T-cell (primary cell): Measurements from ENCODE around the gene MITF. TPM values are rescaled to one million over a fixed set of nuclear protein-coding genes. Genes with fewer than 3 reads are reported as not detected.

Source experiments
- ATAC-seq, 4 experiments: fragments of 200-7000 bp in 3 of 4; fragments of 150-1000 bp in 1 of 4; cut with Tn5 transposase; replicated peaks in 1 of 4; 1 replicate in 3 of 4; 2 replicates in 1 of 4; pipeline ENCODE4 v1.10.0; 2021; ENCODE audit warnings: moderate library complexity in 3 of 4, mild to moderate bottlenecking in 2 of 4, moderate number of reproducible peaks in 1 of 4
- CTCF ChIA-PET, 2 donors: fragments of 300-600 bp; sonication (Branson Sonifier 250); formaldehyde crosslinking; loops; one replicate each; lab custom pipeline; 2022; ENCODE audit warnings: antibody characterized with exemption in 2 of 2; lab: Charles Lee
- POLR2A ChIA-PET, 2 donors: fragments of 300-600 bp; sonication (Branson Sonifier 250); formaldehyde crosslinking; loops; one replicate each; lab custom pipeline; 2022; ENCODE audit warnings: antibody characterized with exemption in 2 of 2; lab: Charles Lee
- DNase-seq, 35 experiments: peaks; one replicate each; pipeline versions ENCODE4 v3.0.0 to v3.0.0-alpha.2; 2013 to 2023
- H3K27ac ChIP-seq: one replicate; pipeline ENCODE4 v1.5.1; 2013; ENCODE audit warnings: low read length
- H3K27me3 ChIP-seq, 2 experiments: replicated peaks in 1 of 2; 1 replicate in 1 of 2; 2 replicates in 1 of 2; pipeline versions ENCODE4 v1.6.1 to v1.7.0; 2013; ENCODE audit warnings: low read length in 1 of 2, mixed read lengths in 1 of 2; ENCODE audit not compliant: control insufficient read depth in 2 of 2, insufficient read depth in 2 of 2; ENCODE audit errors: extremely low read depth in 1 of 2
- H3K36me3 ChIP-seq, 2 donors: 1 replicate in 1 of 2; 2 replicates in 1 of 2; pipeline versions ENCODE4 v1.6.1 to v1.7.0; 2013; ENCODE audit warnings: low read length in 1 of 2; ENCODE audit not compliant: control insufficient read depth in 2 of 2, insufficient read depth in 1 of 2; ENCODE audit errors: extremely low read depth in 1 of 2
- H3K4me1 ChIP-seq, 2 experiments: 1 replicate in 1 of 2; 2 replicates in 1 of 2; pipeline versions ENCODE4 v1.6.1 to v1.7.0; 2013; ENCODE audit warnings: low read length in 2 of 2, mixed read lengths in 1 of 2; ENCODE audit not compliant: insufficient read depth in 2 of 2, control insufficient read depth in 1 of 2; ENCODE audit errors: extremely low read depth in 1 of 2
- H3K4me3 ChIP-seq, 2 donors: 1 replicate in 1 of 2; 2 replicates in 1 of 2; pipeline versions ENCODE4 v1.5.1 to v1.7.0; 2013; ENCODE audit warnings: mild to moderate bottlenecking in 2 of 2, low read length in 1 of 2, moderate library complexity in 1 of 2; ENCODE audit not compliant: control insufficient read depth in 1 of 2; ENCODE audit errors: extremely low read depth in 1 of 2
- H3K9me3 ChIP-seq: 2 replicates; pipeline ENCODE4 v1.7.0; 2013
- H3K27ac Mint-ChIP-seq, 2 donors: one replicate each; pipeline ENCODE4 v1.8.0; 2020 to 2021; ENCODE audit warnings: mild to moderate bottlenecking in 2 of 2, mixed read lengths in 2 of 2
- H3K27me3 Mint-ChIP-seq, 2 donors: one replicate each; pipeline ENCODE4 v1.8.0; 2021 to 2022; ENCODE audit warnings: mixed read lengths in 2 of 2
- H3K36me3 Mint-ChIP-seq: one replicate; pipeline ENCODE4 v1.8.0; 2021; ENCODE audit warnings: mixed read lengths
- H3K4me1 Mint-ChIP-seq, 3 donors: one replicate each; pipeline ENCODE4 v1.8.0; 2020 to 2022; ENCODE audit warnings: mixed read lengths in 3 of 3, mild to moderate bottlenecking in 1 of 3
- H3K4me3 Mint-ChIP-seq, 3 donors: one replicate each; pipeline ENCODE4 v1.8.0; 2020 to 2022; ENCODE audit warnings: mild to moderate bottlenecking in 3 of 3, mixed read lengths in 3 of 3, moderate library complexity in 3 of 3
- H3K9me3 Mint-ChIP-seq, 3 donors: one replicate each; pipeline ENCODE4 v1.8.0; 2020 to 2022; ENCODE audit warnings: mixed read lengths in 3 of 3
- WGBS: methylation state at CpG from one replicate; pipeline ENCODE4 v1.1.5; 2013; ENCODE audit warnings: missing lambda C conversion rate; ENCODE audit not compliant: insufficient coverage; 5-methylcytosine and 5-hydroxymethylcytosine counted together
- total RNA-seq, 35 experiments: library from RNA in 6 of 35; stranded (reverse) in 6 of 35; fragments of 120-200 nt in 1 of 35; gene quantifications; one replicate each; pipeline versions ENCODE4 v1.2.1 to v1.2.4 and lab custom pipeline; 2013 to 2026

The MITF gene
- total RNA-seq, 5 donors from 2014 or later (not counting 1 experiment from before 2014, with no cell fraction given): 0.09 to 0.51 (median 0.24) TPM; not detected in 1

GRCh38 chr3:69712933-69713332, 26.3 kb upstream of the MITF start:
- DNase-seq (no peak), ATAC-seq (no peak)
- H3K4me1 Mint-ChIP-seq: no peaks in the 10 kb centered on the region
- ChIA-PET CTCF (interaction anchor here in 1 of 2 donors (0.5 kb wide), 1 partner anchor 12 kb away, joined by 3 read pairs; no protein-coding TSS in a partner anchor), POLR2A (no interaction called here)
- H3K36me3 Mint-ChIP-seq: no peaks in the 10 kb centered on the region
- no peaks in the 10 kb centered on the region for H3K27me3 Mint-ChIP-seq
- Histone ChIP-seq H3K36me3 (no peaks in the 10 kb centered on the region), H3K27me3 (peaks cover 0 to under 1% of the 10 kb centered on the region in 2 experiments), H3K4me1 (no peaks in the 10 kb centered on the region), H3K4me3 (no peak overlapping the region), H3K27ac (no peak overlapping the region), H3K9me3 (no peaks in the 10 kb centered on the region)
- H3K9me3 Mint-ChIP-seq: no peaks in the 10 kb centered on the region
- H3K27ac Mint-ChIP-seq: no peak overlapping the region
- WGBS: 93% methylated on average over 2 of the region's 4 CpGs
- H3K4me3 Mint-ChIP-seq: no peak overlapping the region

GRCh38 chr3:69715204-69715603, 24.1 kb upstream of the MITF start:
- no peaks in the 10 kb centered on the region for H3K4me1 ChIP-seq
- no peaks in the 10 kb centered on the region for H3K4me1 Mint-ChIP-seq
- no peak overlapping the region for H3K4me3 ChIP-seq
- H3K36me3 ChIP-seq: no peaks in the 10 kb centered on the region
- POLR2A ChIA-PET: no interaction called here
- DNase-seq: no peak
- peaks cover 4 to 5% of the 10 kb centered on the region in 2 donors for H3K27me3 Mint-ChIP-seq
- no CpG with 5 or more reads among the region's 1 CpG for WGBS
- no peaks in the 10 kb centered on the region for H3K36me3 Mint-ChIP-seq
- H3K9me3 Mint-ChIP-seq: no peaks in the 10 kb centered on the region
- H3K9me3 ChIP-seq: no peaks in the 10 kb centered on the region
- no peak overlapping the region for H3K27ac Mint-ChIP-seq
- H3K27ac ChIP-seq: no peak overlapping the region
- no peak for ATAC-seq
- CTCF ChIA-PET: no interaction called here
- H3K27me3 ChIP-seq: peaks cover 0 to 2% of the 10 kb centered on the region in 2 experiments
- H3K4me3 Mint-ChIP-seq: no peak overlapping the region

- no peak for DNase-seq
- no peaks in the 10 kb centered on the region for H3K9me3 ChIP-seq
- Mint-ChIP-seq H3K9me3 (no peaks in the 10 kb centered on the region), H3K4me3 (no peak overlapping the region), H3K36me3 (no peaks in the 10 kb centered on the region), H3K27ac (no peak overlapping the region), H3K4me1 (no peaks in the 10 kb centered on the region), H3K27me3 (peaks cover 4 to 5% of the 10 kb centered on the region in 2 donors)
- ATAC-seq: no peak
- no peak overlapping the region for H3K27ac ChIP-seq
- peaks cover 0 to 4% of the 10 kb centered on the region in 2 experiments for H3K27me3 ChIP-seq
- H3K4me3 ChIP-seq: no peak overlapping the region
- H3K4me1 ChIP-seq: no peaks in the 10 kb centered on the region
- ChIA-PET POLR2A (no interaction called here), CTCF (no interaction called here)
- 80% methylated on average over 4 of the region's 5 CpGs for WGBS
- H3K36me3 ChIP-seq: no peaks in the 10 kb centered on the region
Measured at GRCh38 chr3:69716119-69716518, 23.1 kb upstream of the MITF start.

GRCh38 chr3:69718866-69719586, 20.2 kb upstream of the MITF start:
- no peak overlapping the region for H3K4me3 ChIP-seq
- DNase-seq: no peak
- ChIA-PET CTCF (interaction anchor here in 1 of 2 donors (0.7 kb wide), 1 partner anchor 10 kb away, joined by 3 read pairs; no protein-coding TSS in a partner anchor), POLR2A (no interaction called here)
- peaks cover 0 to 4% of the 10 kb centered on the region in 2 experiments for H3K27me3 ChIP-seq
- H3K36me3 ChIP-seq: no peaks in the 10 kb centered on the region
- H3K4me1 ChIP-seq: no peaks in the 10 kb centered on the region
- H3K9me3 Mint-ChIP-seq: no peaks in the 10 kb centered on the region
- H3K4me3 Mint-ChIP-seq: no peak overlapping the region
- H3K36me3 Mint-ChIP-seq: no peaks in the 10 kb centered on the region
- no peak for ATAC-seq
- H3K9me3 ChIP-seq: no peaks in the 10 kb centered on the region
- H3K27ac Mint-ChIP-seq: no peak overlapping the region
- H3K4me1 Mint-ChIP-seq: no peaks in the 10 kb centered on the region
- 70% methylated on average over 3 of the region's 5 CpGs for WGBS
- H3K27me3 Mint-ChIP-seq: peaks cover 4 to 5% of the 10 kb centered on the region in 2 donors
- no peak overlapping the region for H3K27ac ChIP-seq

- H3K4me1 Mint-ChIP-seq: no peaks in the 10 kb centered on the region
- peaks cover 4 to 5% of the 10 kb centered on the region in 2 donors for H3K27me3 Mint-ChIP-seq
- ChIA-PET CTCF (interaction anchor here in 1 of 2 donors (0.7 kb wide), 1 partner anchor 10 kb away, joined by 3 read pairs; no protein-coding TSS in a partner anchor), POLR2A (no interaction called here)
- WGBS: 40% methylated on average over 1 of the region's 3 CpGs
- DNase-seq (no peak), ATAC-seq (no peak)
- H3K4me1 ChIP-seq: no peaks in the 10 kb centered on the region
- no peaks in the 10 kb centered on the region for H3K36me3 ChIP-seq
- no peak overlapping the region for H3K27ac ChIP-seq
- H3K4me3 Mint-ChIP-seq: no peak overlapping the region
- H3K4me3 ChIP-seq: no peak overlapping the region
- H3K27me3 ChIP-seq: peaks cover 0 to 4% of the 10 kb centered on the region in 2 experiments
- no peak overlapping the region for H3K27ac Mint-ChIP-seq
- H3K36me3 Mint-ChIP-seq: no peaks in the 10 kb centered on the region
- H3K9me3 Mint-ChIP-seq: no peaks in the 10 kb centered on the region
- H3K9me3 ChIP-seq: no peaks in the 10 kb centered on the region
Measured at GRCh38 chr3:69719587-69720122, 19.6 kb upstream of the MITF start.

- H3K4me3 ChIP-seq: no peak overlapping the region
- H3K36me3 ChIP-seq: no peaks in the 10 kb centered on the region
- peaks cover 0 to 4% of the 10 kb centered on the region in 2 experiments for H3K27me3 ChIP-seq
- no peaks in the 10 kb centered on the region for H3K36me3 Mint-ChIP-seq
- 37% methylated on average over 2 of the region's 5 CpGs for WGBS
- no peaks in the 10 kb centered on the region for H3K4me1 ChIP-seq
- no peaks in the 10 kb centered on the region for H3K4me1 Mint-ChIP-seq
- H3K9me3 ChIP-seq: no peaks in the 10 kb centered on the region
- H3K27ac Mint-ChIP-seq: no peak overlapping the region
- DNase-seq: no peak
- POLR2A ChIA-PET: no interaction called here
- peaks cover 4 to 5% of the 10 kb centered on the region in 2 donors for H3K27me3 Mint-ChIP-seq
- no peak overlapping the region for H3K27ac ChIP-seq
- CTCF ChIA-PET: no interaction called here
- no peak for ATAC-seq
- H3K4me3 Mint-ChIP-seq: no peak overlapping the region
- H3K9me3 Mint-ChIP-seq: no peaks in the 10 kb centered on the region
Measured at GRCh38 chr3:69720824-69721223, 18.4 kb upstream of the MITF start.
